GM12878 (cell line): ENCODE results near the gene RASA1. TPM values are rescaled to one million over a fixed set of nuclear protein-coding genes. Genes with fewer than 3 reads are reported as not detected.
A peak's percentile ranks its signal among the peaks of the same experiment; 100 is the strongest.

Experiments used
- ATAC-seq: fragments of 200-7000 bp; cut with Tn5 transposase; 3 replicates; pipeline ENCODE4 v1.9.1; 2020; ENCODE audit warnings: mild to moderate bottlenecking, moderate library complexity
- BruUV-seq: library from RNA; stranded (reverse); fragments of 400-500 nt; replicated peaks from 2 replicates; lab custom pipeline; 2021; lab: Mats Ljungman, UMichigan
- CTCF ChIA-PET: fragments of 300-600 bp; sonication (Branson Sonifier 250); formaldehyde crosslinking; extraction: SDS; loops from one replicate; lab custom pipeline; 2021; ENCODE audit warnings: inconsistent platforms; lab: Yijun Ruan, JAX
- POLR2A ChIA-PET: fragments of 350-600 bp; formaldehyde crosslinking; extraction: SDS; loops from one replicate; lab custom pipeline; 2021; ENCODE audit warnings: inconsistent platforms; lab: Charles Lee
- RAD21 ChIA-PET: fragments of 300-600 bp; sonication (Branson Sonifier 250); formaldehyde crosslinking; loops from one replicate; lab custom pipeline; 2023; ENCODE audit warnings: antibody characterized with exemption; ENCODE audit not compliant: unreplicated experiment; lab: Charles Lee
- SMC1A ChIA-PET: fragments of 300-600 bp; sonication (Branson Sonifier 250); formaldehyde crosslinking; loops from one replicate; lab custom pipeline; 2023; ENCODE audit not compliant: unreplicated experiment, uncharacterized antibody; lab: Charles Lee
- DNase-seq: peaks from one replicate; pipeline ENCODE4 v3.0.0-alpha.2; 2011; ENCODE audit warnings: low read depth, low spot score
- FAIRE-seq: peaks from 3 replicates; lab custom pipeline; 2011; peaks lifted over from hg19 to GRCh38; lab: Jason Lieb, UNC
- H2AFZ ChIP-seq: 2 replicates; pipeline ENCODE4 v1.6.0; 2011; ENCODE audit warnings: low read depth, low read length, control low read depth; ENCODE audit not compliant: control insufficient read depth
- H3K27ac ChIP-seq: 2 replicates; pipeline ENCODE4 v1.5.1; 2011; ENCODE audit warnings: control low read depth; ENCODE audit not compliant: control insufficient read depth, insufficient read depth
- H3K27me3 ChIP-seq, 2 experiments: replicated peaks in 1 of 2; 2 replicates each; pipeline versions ENCODE4 v1.6.0 to v1.6.1; 2011; ENCODE audit warnings: low read length in 1 of 2; ENCODE audit not compliant: control insufficient read depth in 2 of 2, insufficient read depth in 2 of 2
- H3K36me3 ChIP-seq, 2 experiments: 2 replicates each; pipeline ENCODE4 v1.5.1; 2011; ENCODE audit warnings: low read length in 1 of 2; ENCODE audit not compliant: control insufficient read depth in 2 of 2, insufficient read depth in 2 of 2
- H3K4me1 ChIP-seq: 2 replicates; pipeline ENCODE4 v1.6.1; 2011; ENCODE audit warnings: mild to moderate bottlenecking, low read length, moderate library complexity, mixed read lengths; ENCODE audit not compliant: control insufficient read depth, insufficient read depth
- H3K4me2 ChIP-seq: 2 replicates; pipeline ENCODE4 v1.6.0; 2011; ENCODE audit warnings: control low read depth; ENCODE audit not compliant: control insufficient read depth, insufficient read depth
- H3K4me3 ChIP-seq: fragments of 200-600 bp; sonication (generic); 2 replicates; pipeline ENCODE4 v1.5.1; 2016
- H3K79me2 ChIP-seq: 2 replicates; pipeline ENCODE4 v1.6.0; 2011; ENCODE audit warnings: low read length; ENCODE audit not compliant: control insufficient read depth, insufficient read depth
- H3K9ac ChIP-seq: 2 replicates; pipeline ENCODE4 v1.8.0; 2011; ENCODE audit warnings: low read length, control low read depth, mixed read lengths; ENCODE audit not compliant: control insufficient read depth, insufficient read depth
- H3K9me3 ChIP-seq: replicated peaks from 3 replicates; pipeline ENCODE4 v1.5.1; 2011; ENCODE audit warnings: mild to moderate bottlenecking, low read length; ENCODE audit not compliant: control insufficient read depth, insufficient read depth
- H4K20me1 ChIP-seq: 2 replicates; pipeline ENCODE4 v1.6.0; 2011; ENCODE audit not compliant: control insufficient read depth, insufficient read depth
- BRCA1 ChIP-seq: IDR thresholded peaks from 2 replicates; pipeline ENCODE4 v1.6.1; 2011; ENCODE audit warnings: low read depth, low read length, improper control_type of control experiment
- CREB1 ChIP-seq: IDR thresholded peaks from 2 replicates; pipeline ENCODE4 v1.6.1; 2012; ENCODE audit warnings: low read depth, mild to moderate bottlenecking, inconsistent platforms
- ETV6 ChIP-seq, 2 experiments: fragments of 450-650 bp in 1 of 2; IDR thresholded peaks in 1 of 2; conservative IDR thresholded peaks in 1 of 2; 2 replicates each; pipeline ENCODE4 v1.6.1; 2014; ENCODE audit warnings: antibody characterized with exemption in 1 of 2, borderline replicate concordance in 1 of 2, low read depth in 1 of 2, mild to moderate bottlenecking in 1 of 2, moderate library complexity in 1 of 2
- EZH2 ChIP-seq: IDR thresholded peaks from 2 replicates; pipeline ENCODE4 v1.6.1; 2012; ENCODE audit warnings: low read depth, mild to moderate bottlenecking, control low read depth, inconsistent platforms, low read length, borderline replicate concordance; ENCODE audit not compliant: control insufficient read depth
- IKZF2 ChIP-seq, 2 experiments: fragments of 450-650 bp; IDR thresholded peaks; 2 replicates each; pipeline ENCODE4 v1.6.1; 2017; ENCODE audit warnings: mild to moderate bottlenecking in 2 of 2, moderate library complexity in 2 of 2
- RUNX3 ChIP-seq: IDR thresholded peaks from 2 replicates; pipeline ENCODE4 v1.6.1; 2012; ENCODE audit warnings: low read length, inconsistent platforms
- WRNIP1 ChIP-seq: IDR thresholded peaks from 2 replicates; pipeline ENCODE4 v1.6.1; 2011; ENCODE audit warnings: low read depth, low read length, improper control_type of control experiment, borderline replicate concordance
- ZNF274 ChIP-seq: IDR thresholded peaks from one replicate; pipeline ENCODE4 v1.8.0; 2011; ENCODE audit not compliant: insufficient read length, insufficient read depth
- WGBS: methylation state at CpG from one replicate; pipeline ENCODE4 v1.1.6; 2016; ENCODE audit warnings: low lambda C conversion rate; ENCODE audit not compliant: insufficient replicate concordance, insufficient coverage; ENCODE audit errors: missing lambda C conversion rate; 5-methylcytosine and 5-hydroxymethylcytosine counted together
- in situ Hi-C: fragments of 300-500 bp; cut with MboI; formaldehyde crosslinking; loops from 9 replicates; pipeline ENCODE4 v1.14.3; 2018; ENCODE audit warnings: mixed read lengths
- intact Hi-C: fragments of 100-400 bp; cut with micrococcal nuclease; formaldehyde crosslinking; loops from one replicate; pipeline ENCODE4 v1.14.2; 2022; ENCODE audit not compliant: unreplicated experiment
- polyA plus RNA-seq, 11 experiments: library from polyadenylated mRNA; depleted of rRNA in 4 of 11; unstranded in 6 of 11; stranded (reverse) in 5 of 11; fragments of >200 nt; fragmentation: Nextera tagmentation in 4 of 11; fragmentation: Illumina TruSeq in 1 of 11; extraction: Ambion mirVana in 4 of 11; extraction: Trizol in 1 of 11; gene quantifications; 1 replicate in 1 of 11; 2 replicates in 10 of 11; pipeline versions ENCODE4 v1.2.1 to v1.2.3, GENCODE V29; 2011 to 2016; ENCODE audit warnings: inconsistent platforms in 2 of 11, missing spikeins in 2 of 11, low read depth in 1 of 11
- total RNA-seq, 4 experiments: library from RNA; depleted of rRNA in 3 of 4; stranded (reverse); fragments of >200 nt in 3 of 4; fragmentation: Illumina TruSeq in 1 of 4; extraction: Trizol in 1 of 4; gene quantifications; 2 replicates each; pipeline versions ENCODE4 v1.2.1 to v1.2.3, GENCODE V29; 2013 to 2021

RASA1 gene
- total and polyA plus RNA-seq, 10 of the 15 experiments (the other 5 are each of a cell fraction or from before 2014, with no cell fraction given), result 7.8 to 72.3 (median 21.8) TPM

DNA sequence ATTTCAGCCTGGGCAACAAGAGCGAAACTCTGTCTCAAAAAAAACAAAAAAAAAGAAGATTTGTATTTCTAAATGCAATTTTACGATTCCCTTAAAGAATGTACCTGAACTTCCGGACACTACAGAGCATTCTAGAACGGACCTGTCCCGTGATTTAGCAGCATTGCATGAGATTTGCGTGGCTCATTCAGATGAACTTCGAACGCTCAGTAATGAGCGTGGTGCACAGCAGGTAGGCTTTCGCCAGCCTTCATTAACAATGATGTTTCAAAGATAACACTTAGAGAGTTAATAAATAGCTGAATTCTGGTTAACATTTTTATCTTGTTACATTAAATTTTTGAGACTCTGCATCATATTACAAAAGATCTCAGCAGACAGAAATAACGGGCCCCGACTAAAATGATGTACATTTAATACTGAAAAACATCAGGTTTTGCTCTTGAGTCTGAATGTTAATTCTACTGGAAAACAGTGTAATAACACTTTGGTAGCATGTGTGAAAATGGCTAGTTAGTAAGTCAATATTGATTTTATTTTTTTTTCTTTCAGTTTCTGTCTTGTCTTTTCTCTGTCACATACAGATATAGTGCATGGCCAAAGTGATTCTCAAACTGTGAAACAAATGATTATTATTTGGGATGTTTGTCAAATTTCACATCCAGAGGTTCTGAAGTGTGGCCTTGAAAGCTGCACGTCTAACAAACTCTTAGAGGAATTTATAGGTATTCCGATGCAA, 121.8 kb downstream of the RASA1 start (continued):
- TF ChIP-seq WRNIP1 (no peak), BRCA1 (no peak), IKZF2 (IDR thresholded peaks at IDR 0.05) (no peak), CREB1 (no peak), EZH2 (no peak), ETV6 (conservative IDR thresholded peaks at IDR 0.05 in 1 of 2, IDR thresholded peaks at IDR 0.05 in 1 of 2; ENCODE audit: borderline replicate concordance in 1 of 2, low read depth in 1 of 2) (no peak)

DNA sequence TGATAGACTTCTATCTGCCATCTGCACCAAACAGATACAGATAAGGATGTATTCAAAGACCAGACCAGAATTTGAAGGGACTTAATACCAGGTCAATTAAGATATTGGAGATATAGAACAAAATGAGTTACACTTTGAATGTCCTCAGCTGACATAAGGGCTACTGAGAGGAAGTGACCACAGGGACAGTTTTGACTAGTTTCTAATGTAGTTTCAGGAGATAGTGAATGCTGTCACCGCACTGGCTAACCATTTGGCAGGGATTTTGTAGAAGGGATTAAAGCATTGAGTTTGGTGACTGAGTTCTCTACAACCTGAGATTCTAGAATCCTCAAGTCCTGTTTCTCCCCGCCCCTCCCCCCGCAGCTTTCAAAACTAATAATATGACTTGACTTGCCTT, 122.4 kb downstream of the RASA1 start:
- SMC1A ChIA-PET, result interaction anchor here (1.4 to 3.1 kb wide), 3 partner anchors 9 to 320 kb away, joined by 5 to 11 read pairs (median 6); no protein-coding TSS in a partner anchor
- CTCF ChIA-PET, result interaction anchor here (1.1 to 3.0 kb wide), 3 partner anchors 10 to 320 kb away, joined by 3 to 24 read pairs (median 9); no protein-coding TSS in a partner anchor
- Histone ChIP-seq H2AFZ (no peak overlapping the region), H3K4me1 (no peaks in the 10 kb centered on the region), H3K27me3 (no peaks in the 10 kb centered on the region), H3K9me3 (no peaks in the 10 kb centered on the region), H3K36me3 (peaks cover 2 to 34% of the 10 kb centered on the region in 2 experiments), H3K79me2 (no peaks in the 10 kb centered on the region), H4K20me1 (no peaks in the 10 kb centered on the region), H3K4me2 (no peak overlapping the region), H3K27ac (no peak overlapping the region), H3K9ac (no peak overlapping the region), H3K4me3 (no peak overlapping the region)
- POLR2A ChIA-PET, result no interaction called here
- in situ Hi-C loops (no loop called here), intact Hi-C loops (no loop called here)
- ATAC-seq, result peak; percentile 67
- BruUV-seq, result no TSS peak
- FAIRE-seq, result peak; percentile 52
- WGBS, result 96% methylated on average over 3 of the region's 3 CpGs
- no peak for DNase-seq
- RAD21 ChIA-PET, result interaction anchor here (0.7 to 0.9 kb wide), 2 partner anchors 19 to 320 kb away, joined by 3 read pairs; no protein-coding TSS in a partner anchor
- TF ChIP-seq RUNX3 (0 out of 2 replicates have a peak, but pooled peaks have one; percentile 24), ZNF274 (no peak)
